HUES6 (cell line): ENCODE results near the gene SLFNL1.

ENCODE experiments used
- H3K27ac ChIP-seq: 2 replicates; pipeline ENCODE4 v1.7.0; 2013; ENCODE audit warnings: low read depth, mild to moderate bottlenecking, low read length, inconsistent platforms
- H3K27me3 ChIP-seq: 2 replicates; pipeline ENCODE4 v1.6.1; 2013; ENCODE audit warnings: low read length; ENCODE audit not compliant: control insufficient read depth, insufficient read depth
- H3K36me3 ChIP-seq: 2 replicates; pipeline ENCODE4 v1.6.1; 2013; ENCODE audit warnings: low read length; ENCODE audit not compliant: control insufficient read depth, insufficient read depth
- H3K4me1 ChIP-seq: 2 replicates; pipeline ENCODE4 v1.6.1; 2013; ENCODE audit warnings: low read length; ENCODE audit not compliant: control insufficient read depth, insufficient read depth
- H3K4me3 ChIP-seq: 2 replicates; pipeline ENCODE4 v1.5.1; 2013; ENCODE audit warnings: low read depth, low read length
- H3K9ac ChIP-seq: one replicate; pipeline ENCODE4 v1.6.1; 2013; ENCODE audit warnings: mild to moderate bottlenecking, low read length
- H3K9me3 ChIP-seq: 2 replicates; pipeline ENCODE4 v1.6.1; 2013; ENCODE audit warnings: low read depth, low read length; ENCODE audit not compliant: control insufficient read depth, insufficient read depth

SLFNL1 gene

DNA sequence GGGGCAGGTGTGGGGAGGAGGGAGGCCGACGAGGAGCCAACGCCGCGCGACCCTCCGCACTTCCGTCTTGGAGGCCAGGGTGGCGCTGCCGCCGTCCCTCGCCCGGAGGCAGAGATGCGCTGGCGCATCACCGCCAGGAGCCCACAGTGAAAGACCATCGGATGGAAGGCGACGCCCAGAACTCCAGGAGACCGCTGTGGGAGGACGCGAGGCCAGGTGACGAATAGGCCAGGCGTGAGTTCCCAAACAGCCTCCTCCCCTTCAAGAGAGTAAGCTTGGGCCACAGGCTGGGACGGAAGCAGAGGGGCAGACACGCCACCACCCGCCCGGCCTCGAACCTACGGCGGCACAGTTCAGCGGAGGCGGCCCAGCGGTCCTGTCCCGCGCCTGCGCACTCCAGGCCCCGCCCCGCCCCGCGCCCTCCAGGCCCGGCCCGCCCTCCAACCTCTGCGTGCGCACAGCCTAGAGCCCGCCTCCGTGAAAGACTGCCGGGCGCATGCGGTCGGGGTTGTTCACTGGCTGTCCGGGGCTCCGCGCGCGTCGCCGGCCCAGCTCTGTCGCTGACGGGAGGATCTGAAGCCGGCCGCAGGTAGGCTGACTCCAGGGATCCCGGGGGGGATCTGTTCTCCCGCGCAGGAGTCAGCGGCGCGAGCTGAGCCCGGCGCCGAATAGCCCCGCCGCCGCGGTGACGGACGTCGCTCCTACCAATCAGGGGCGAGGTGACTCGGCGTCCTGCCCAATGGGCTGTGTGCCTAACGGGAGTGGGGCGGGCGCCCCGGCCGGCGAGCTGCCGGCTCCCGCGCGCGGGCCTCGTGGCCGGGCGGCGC lies 42.1 kb downstream of the SLFNL1 start, which contains the start of gene CTPS1:
Gene CTPS1, plus strand, starts transcription at position 456 of the 827 bp plus-strand sequence. CDS start 3,595 bp downstream, outside the sequence.
- Histone ChIP-seq H3K27me3 (no peaks in the 10 kb centered on the region), H3K4me1 (peaks cover 15% of the 10 kb centered on the region), H3K9me3 (no peaks in the 10 kb centered on the region), H3K27ac (peak within 1 kb of the TSS; percentile 91), H3K4me3 (peak within 1 kb of the TSS; percentile 67), H3K36me3 (peaks cover 17% of the 10 kb centered on the region), H3K9ac (peak within 1 kb of the TSS; percentile 91)

GRCh38 chr1:40978886-40979240 lies 42.7 kb downstream of the SLFNL1 start:
- Histone ChIP-seq H3K27ac (no peak overlapping the region), H3K36me3 (peaks cover 12% of the 10 kb centered on the region), H3K9ac (peak overlapping the region; percentile 91), H3K27me3 (no peaks in the 10 kb centered on the region), H3K4me3 (peak overlapping the region; percentile 67), H3K9me3 (no peaks in the 10 kb centered on the region), H3K4me1 (peaks cover 15% of the 10 kb centered on the region)

GRCh38 chr1:40977716-40978115 lies 43.8 kb downstream of the SLFNL1 start:
- Histone ChIP-seq H3K36me3 (peaks cover 3% of the 10 kb centered on the region; the same call in 1 of the 2 replicates), H3K4me1 (peaks cover 15% of the 10 kb centered on the region), H3K27ac (no peak overlapping the region), H3K9me3 (no peaks in the 10 kb centered on the region), H3K9ac (no peak overlapping the region), H3K4me3 (no peak overlapping the region), H3K27me3 (no peaks in the 10 kb centered on the region)

GRCh38 chr1:40976952-40977690 lies 44.4 kb downstream of the SLFNL1 start:
- H3K9me3 ChIP-seq = no peaks in the 10 kb centered on the region
- H3K4me3 ChIP-seq = no peak overlapping the region
- H3K27me3 ChIP-seq = no peaks in the 10 kb centered on the region
- peaks cover 3% of the 10 kb centered on the region; the same call in 1 of the 2 replicates for H3K36me3 ChIP-seq
- no peak overlapping the region for H3K27ac ChIP-seq
- H3K9ac ChIP-seq = no peak overlapping the region
- peaks cover 15% of the 10 kb centered on the region for H3K4me1 ChIP-seq

DNA sequence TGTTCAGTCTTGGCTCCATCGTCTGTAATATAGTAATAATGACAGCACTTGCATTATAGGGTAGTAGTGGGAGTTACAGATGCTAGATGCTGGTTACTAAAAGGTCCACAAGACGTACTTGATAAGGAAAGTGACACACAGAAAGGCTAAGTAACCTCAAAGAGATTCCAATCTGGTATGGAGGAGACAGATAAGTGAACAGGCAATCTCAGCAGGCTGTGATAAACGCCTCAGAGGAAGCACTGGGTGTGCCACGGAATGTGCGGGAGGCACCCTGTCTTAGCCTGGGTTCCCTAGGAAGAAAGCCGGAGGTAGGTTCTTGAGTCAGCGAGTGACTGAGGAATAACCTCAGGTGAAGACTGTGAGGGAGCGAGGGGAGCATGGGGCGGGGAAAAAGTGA lies 46.6 kb downstream of the SLFNL1 start:
- Histone ChIP-seq H3K27ac (no peak overlapping the region), H3K27me3 (no peaks in the 10 kb centered on the region), H3K36me3 (no peaks in the 10 kb centered on the region), H3K9ac (no peak overlapping the region), H3K9me3 (no peaks in the 10 kb centered on the region), H3K4me1 (no peaks in the 10 kb centered on the region), H3K4me3 (no peak overlapping the region)

GRCh38 chr1:40973912-40974311 lies 47.6 kb downstream of the SLFNL1 start:
- H3K27ac ChIP-seq = no peak overlapping the region
- no peak overlapping the region for H3K4me3 ChIP-seq
- no peaks in the 10 kb centered on the region for H3K36me3 ChIP-seq
- H3K9ac ChIP-seq = no peak overlapping the region
- H3K27me3 ChIP-seq = no peaks in the 10 kb centered on the region
- no peaks in the 10 kb centered on the region for H3K4me1 ChIP-seq
- H3K9me3 ChIP-seq = no peaks in the 10 kb centered on the region

GRCh38 chr1:40971966-40972365 lies 49.6 kb downstream of the SLFNL1 start:
- no peaks in the 10 kb centered on the region; the same call in 1 of the 2 replicates for H3K4me1 ChIP-seq
- H3K36me3 ChIP-seq = no peaks in the 10 kb centered on the region
- no peak overlapping the region for H3K9ac ChIP-seq
- no peaks in the 10 kb centered on the region for H3K27me3 ChIP-seq
- H3K27ac ChIP-seq = no peak overlapping the region
- no peak overlapping the region for H3K4me3 ChIP-seq
- H3K9me3 ChIP-seq = no peaks in the 10 kb centered on the region

GRCh38 chr1:40969445-40969844 lies 52.1 kb downstream of the SLFNL1 start:
- no peak overlapping the region for H3K27ac ChIP-seq
- no peaks in the 10 kb centered on the region for H3K27me3 ChIP-seq
- H3K9me3 ChIP-seq = no peaks in the 10 kb centered on the region
- H3K36me3 ChIP-seq = no peaks in the 10 kb centered on the region
- peaks cover 6% of the 10 kb centered on the region for H3K4me1 ChIP-seq
- no peak overlapping the region for H3K4me3 ChIP-seq
- no peak overlapping the region for H3K9ac ChIP-seq

DNA sequence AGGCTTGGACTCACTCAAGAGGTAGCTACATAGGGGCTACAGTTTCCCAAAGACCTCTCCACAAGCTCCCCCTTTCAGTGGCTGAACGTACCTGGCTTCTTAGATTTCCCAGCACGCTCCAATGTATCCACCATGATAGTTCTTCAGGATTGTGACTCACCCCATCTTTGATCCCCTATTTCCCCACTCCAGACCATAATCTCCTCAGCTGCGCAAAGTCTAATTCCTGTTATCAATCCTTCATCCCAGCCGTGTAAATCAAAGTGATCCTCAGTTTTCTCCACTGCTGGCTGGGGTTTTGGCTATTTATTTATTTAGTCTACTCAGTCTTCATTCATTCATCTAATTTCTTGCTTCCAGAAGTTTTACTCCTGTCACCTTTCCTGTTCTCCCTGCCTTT lies 55.1 kb downstream of the SLFNL1 start:
- Histone ChIP-seq H3K9me3 (no peaks in the 10 kb centered on the region), H3K4me3 (no peak overlapping the region), H3K4me1 (peaks cover 6% of the 10 kb centered on the region), H3K27ac (no peak overlapping the region), H3K9ac (no peak overlapping the region), H3K27me3 (no peaks in the 10 kb centered on the region), H3K36me3 (no peaks in the 10 kb centered on the region)
